Hematopoietic multipotent progenitor cell (in vitro differentiated cells): ENCODE measurements around the gene NCOA7. TPM values are rescaled to one million over a fixed set of nuclear protein-coding genes. Genes with fewer than 3 reads are reported as not detected.
"Not testable (repeated sequence)": the region's sequence is repeated elsewhere in the genome, so short reads cannot be mapped to it uniquely, and the experiment has no call there.

ENCODE experiments used
- DNase-seq, 3 donors: peaks; one replicate each; pipeline ENCODE4 v3.0.0-alpha.2; 2011 to 2015; ENCODE audit warnings: low read depth in 2 of 3, low spot score in 2 of 3
- total RNA-seq: library from RNA; depleted of rRNA; stranded (reverse); fragments of >200 nt; gene quantifications from one replicate; pipeline ENCODE4 v1.2.3, GENCODE V29; 2012

NCOA7 gene
- total RNA-seq, 1 donor: 105 TPM

- no peak for DNase-seq
Measured at GRCh38 chr6:125866433-125866832, 75.7 kb downstream of the NCOA7 start.

- DNase-seq: no peak
Measured at GRCh38 chr6:125867483-125867942, 76.8 kb downstream of the NCOA7 start.

GRCh38 chr6:125868252-125868651 is 77.5 kb downstream of the NCOA7 start:
- no peak for DNase-seq

- DNase-seq: no peak
Measured at GRCh38 chr6:125868678-125869395, 78.1 kb downstream of the NCOA7 start.

- no peak for DNase-seq
Measured at GRCh38 chr6:125869427-125869826, 78.7 kb downstream of the NCOA7 start.

DNA sequence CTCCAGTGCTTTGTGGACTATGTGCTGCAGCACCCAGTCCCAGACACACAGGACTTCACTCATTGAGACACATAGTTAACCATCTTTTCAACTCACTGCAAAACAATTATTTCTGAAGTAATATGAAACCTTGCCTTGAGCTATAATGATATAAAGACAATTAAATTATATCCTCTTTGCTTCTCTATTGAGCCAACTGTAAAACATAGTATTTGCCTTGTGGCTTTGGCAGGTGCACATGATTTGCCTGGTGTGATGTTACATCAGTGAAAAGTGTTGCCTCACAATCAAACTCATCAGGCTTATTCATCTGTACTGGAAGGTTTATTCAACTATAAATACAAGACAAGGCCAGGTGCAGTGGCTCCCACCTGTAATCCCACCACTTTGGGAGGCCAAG is 80.6 kb downstream of the NCOA7 start:
- no peak for DNase-seq

DNA sequence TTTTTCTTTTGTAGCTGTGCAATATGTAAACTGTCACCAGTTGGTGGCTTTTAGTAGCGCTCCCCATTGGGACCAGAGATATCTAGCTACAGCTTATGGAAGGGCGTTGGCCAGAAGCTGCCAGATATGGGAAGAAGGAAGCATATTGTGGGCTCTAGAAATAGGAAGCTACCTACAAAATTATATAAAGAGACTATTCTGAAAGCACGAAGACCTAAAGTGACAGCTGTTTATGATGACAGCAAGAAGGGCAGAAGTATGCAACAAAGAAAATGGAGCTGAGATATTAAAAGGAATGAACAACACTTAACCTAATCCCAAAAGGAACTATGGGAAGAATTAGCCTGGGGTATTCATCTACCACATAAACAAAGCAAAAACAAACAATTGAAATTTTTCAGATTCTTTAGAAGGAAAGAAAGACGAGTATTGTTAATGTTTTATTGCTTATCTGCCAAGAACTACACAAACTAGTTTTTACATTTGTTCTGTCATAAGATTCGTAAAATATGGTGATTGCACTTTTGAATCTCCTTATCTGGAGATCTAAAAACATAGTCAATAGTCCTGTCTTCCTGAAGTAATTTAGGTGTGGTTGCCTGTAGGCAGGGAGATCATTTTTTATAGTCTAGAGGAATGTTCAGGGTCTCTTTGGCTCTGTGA is 81.6 kb downstream of the NCOA7 start:
- DNase-seq: peak in 2 of 3 donors; percentile 14 to 17

DNA sequence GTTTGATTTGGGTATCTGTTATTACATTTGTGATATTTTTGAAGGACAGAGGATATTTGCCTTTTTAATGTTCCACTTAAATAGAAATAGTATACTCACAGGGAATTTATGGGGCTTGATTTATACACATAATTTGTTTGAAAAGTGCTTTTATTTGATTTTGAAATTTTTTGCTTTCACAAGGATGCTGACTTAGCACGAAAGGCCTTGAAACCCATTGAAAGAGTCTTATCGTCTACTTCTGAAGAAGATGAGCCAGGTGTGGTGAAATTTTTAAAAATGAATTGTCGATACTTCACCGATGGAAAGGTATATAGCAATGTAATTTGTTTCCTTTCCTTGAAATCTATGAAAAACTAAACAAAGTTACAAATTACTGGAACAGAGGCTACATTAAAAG is 91.5 kb downstream of the NCOA7 start:
- no peak for DNase-seq

- DNase-seq: no peak
Measured at GRCh38 chr6:125884634-125885371, 94.0 kb downstream of the NCOA7 start.

- no peak for DNase-seq
Measured at GRCh38 chr6:125886021-125886420, 95.3 kb downstream of the NCOA7 start.

GRCh38 chr6:125886914-125887313 is 96.2 kb downstream of the NCOA7 start:
- DNase-seq: no peak

GRCh38 chr6:125887372-125887771 is 96.6 kb downstream of the NCOA7 start:
- DNase-seq: no peak

DNA sequence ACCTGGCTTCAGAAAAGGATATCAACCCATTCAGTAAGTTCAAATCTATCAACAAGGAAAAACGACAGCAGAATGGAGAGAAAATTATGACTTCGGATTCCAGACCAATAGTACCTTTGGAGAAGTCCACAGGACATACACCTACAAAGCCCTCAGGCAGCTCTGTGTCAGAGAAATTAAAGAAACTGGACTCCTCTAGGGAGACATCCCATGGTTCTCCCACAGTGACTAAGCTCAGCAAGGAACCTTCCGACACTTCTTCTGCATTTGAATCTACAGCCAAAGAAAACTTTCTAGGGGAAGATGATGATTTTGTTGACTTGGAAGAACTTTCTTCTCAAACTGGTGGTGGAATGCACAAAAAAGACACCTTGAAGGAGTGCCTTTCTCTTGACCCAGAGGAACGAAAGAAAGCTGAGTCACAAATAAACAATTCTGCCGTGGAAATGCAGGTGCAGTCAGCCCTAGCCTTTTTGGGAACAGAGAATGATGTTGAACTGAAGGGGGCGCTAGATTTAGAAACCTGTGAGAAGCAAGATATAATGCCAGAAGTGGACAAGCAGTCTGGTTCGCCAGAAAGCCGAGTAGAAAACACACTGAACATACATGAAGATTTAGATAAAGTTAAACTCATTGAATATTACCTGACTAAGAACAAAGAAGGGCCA is 98.4 kb downstream of the NCOA7 start:
- peak in 2 of 3 donors; percentile 55 to 71 for DNase-seq

DNA sequence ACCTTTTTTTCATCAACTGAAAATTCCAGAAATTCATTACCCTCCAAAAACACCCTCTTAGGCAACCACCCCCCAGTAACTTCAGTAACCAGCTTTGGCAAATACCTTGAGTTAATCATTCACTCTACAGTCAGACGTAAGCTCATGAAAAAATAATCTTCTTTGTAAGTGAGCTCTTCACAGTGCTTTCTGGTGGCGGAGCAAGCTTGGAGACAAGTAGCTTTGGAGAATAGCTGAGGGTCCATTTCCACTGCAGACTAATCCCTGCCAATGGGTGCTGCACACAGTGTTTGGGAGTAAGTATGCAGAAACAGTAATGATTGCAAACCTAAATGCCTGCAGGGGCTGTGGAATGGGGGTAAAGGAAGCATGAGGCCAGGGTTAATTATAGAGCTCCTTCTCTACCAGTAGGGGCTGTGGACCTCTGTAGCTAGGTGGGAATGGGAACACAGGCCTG is 109.0 kb downstream of the NCOA7 start:
- DNase-seq: no peak

DNA sequence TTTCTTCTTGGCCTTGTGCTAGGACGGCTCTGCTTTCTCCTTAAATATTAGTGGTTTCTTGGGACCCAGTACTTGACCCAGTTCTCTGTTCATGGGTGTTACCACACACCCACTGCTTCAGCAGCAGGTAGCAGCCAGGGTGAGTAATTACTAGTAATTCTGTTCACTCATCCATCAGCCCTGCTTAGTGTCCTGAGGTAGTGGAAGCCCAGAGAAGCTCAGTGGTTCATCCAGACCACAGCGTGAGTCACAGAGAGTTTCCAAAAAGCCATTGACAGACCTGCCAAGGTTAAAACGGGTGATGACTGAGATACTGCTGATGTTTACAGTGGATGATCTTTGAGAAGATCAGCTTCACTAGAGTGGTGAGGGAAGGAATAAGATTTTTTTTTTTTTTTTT is 114.1 kb downstream of the NCOA7 start:
- DNase-seq: no peak

DNA sequence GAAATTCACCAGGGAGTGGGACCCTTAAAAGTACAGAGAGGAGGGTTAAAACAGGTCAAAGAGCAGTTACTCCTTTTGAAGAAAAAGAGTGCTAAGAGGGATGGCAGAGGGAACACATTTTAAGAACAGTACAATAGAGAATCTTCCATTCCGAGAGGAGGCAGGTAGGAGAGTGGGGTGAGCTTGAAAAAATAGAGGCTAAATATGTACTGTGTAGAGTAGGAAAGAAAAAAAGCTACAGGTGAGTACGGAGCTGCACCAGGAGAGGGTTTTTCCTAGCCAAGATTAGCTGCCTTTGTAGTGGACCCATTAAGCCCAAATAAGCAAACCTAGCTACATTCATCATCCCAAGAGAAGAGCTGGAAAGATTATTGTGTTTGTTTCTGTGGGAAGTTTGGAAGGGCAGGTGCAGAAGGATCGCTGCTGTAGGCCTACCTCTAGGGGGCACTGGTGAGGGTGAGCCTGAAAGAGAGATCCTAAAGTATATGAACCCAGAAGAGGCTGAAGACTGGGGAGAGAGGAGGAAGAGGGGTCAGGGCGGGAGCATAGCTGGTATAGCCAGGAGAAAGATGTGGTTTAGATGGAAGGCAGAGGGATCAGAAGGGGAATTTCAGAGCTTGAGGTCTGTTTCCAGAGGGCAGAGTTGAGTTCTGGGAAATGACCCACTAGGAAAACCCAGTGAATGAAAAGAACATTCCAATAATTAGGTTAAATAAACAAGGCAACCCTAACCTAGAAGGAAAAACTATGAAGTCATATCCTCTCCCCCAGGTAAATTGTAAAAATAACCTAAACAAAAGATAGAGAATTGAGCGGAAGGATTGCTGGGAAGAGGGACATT is 115.6 kb downstream of the NCOA7 start:
- peak in 2 of 3 donors; percentile 44 to 58 for DNase-seq

GRCh38 chr6:125910527-125910926 is 119.8 kb downstream of the NCOA7 start:
- peak in 1 of 3 donors; percentile 9 for DNase-seq

GRCh38 chr6:125911051-125911451 is 120.3 kb downstream of the NCOA7 start:
- DNase-seq: not testable (repeated sequence)

- DNase-seq: not testable (repeated sequence)
Measured at GRCh38 chr6:125912430-125912829, 121.7 kb downstream of the NCOA7 start.

- no peak for DNase-seq
Measured at GRCh38 chr6:125913145-125913544, 122.4 kb downstream of the NCOA7 start.
